Measurements from ENCODE around the gene NLGN1. TPM values are rescaled to one million over a fixed set of nuclear protein-coding genes. Genes with fewer than 3 reads are reported as not detected.

The NLGN1 gene
- total and polyA plus RNA-seq, 2 experiments from 2014 or later: 5.3 to 10.9 TPM

GRCh38 chr3:173992416-173992815 lies 594.9 kb downstream of the NLGN1 start:
- DNase-seq (ENCODE audit: low read depth in 1 of 2, low spot score in 1 of 2): no peak
- no peak for TF ChIP-seq CTCF (IDR thresholded peaks at IDR 0.05; ENCODE audit: low read depth, low read length)
- Histone ChIP-seq H3K27ac (no peak overlapping the region), H3K9me3 (ENCODE audit: low read depth) (no peaks in the 10 kb centered on the region), H3K4me3 (no peak overlapping the region), H3K4me1 (ENCODE audit: low read depth) (peaks cover 3% of the 10 kb centered on the region), H3K36me3 (no peaks in the 10 kb centered on the region), H3K27me3 (no peaks in the 10 kb centered on the region)

- no peaks in the 10 kb centered on the region for H3K27me3 ChIP-seq
- DNase-seq (ENCODE audit: low read depth in 1 of 2, low spot score in 1 of 2): peak in 1 of 2 donors; percentile 28
- H3K36me3 ChIP-seq: no peaks in the 10 kb centered on the region
- H3K4me1 ChIP-seq (ENCODE audit: low read depth): peaks cover 3% of the 10 kb centered on the region
- no peak overlapping the region for H3K4me3 ChIP-seq
- H3K27ac ChIP-seq: no peak overlapping the region
- peak; percentile 37 for TF ChIP-seq CTCF (IDR thresholded peaks at IDR 0.05; ENCODE audit: low read depth, low read length)
- H3K9me3 ChIP-seq (ENCODE audit: low read depth): no peaks in the 10 kb centered on the region
Observed at GRCh38 chr3:173993299-173993698, 595.8 kb downstream of the NLGN1 start.

GRCh38 chr3:174000675-174001074 lies 603.1 kb downstream of the NLGN1 start:
- H3K27ac ChIP-seq: no peak overlapping the region
- H3K36me3 ChIP-seq: no peaks in the 10 kb centered on the region
- no peak for TF ChIP-seq CTCF (IDR thresholded peaks at IDR 0.05; ENCODE audit: low read depth, low read length)
- DNase-seq (ENCODE audit: low read depth in 1 of 2, low spot score in 1 of 2): no peak
- no peak overlapping the region for H3K4me3 ChIP-seq
- no peaks in the 10 kb centered on the region for H3K9me3 ChIP-seq (ENCODE audit: low read depth)
- H3K4me1 ChIP-seq (ENCODE audit: low read depth): no peaks in the 10 kb centered on the region
- no peaks in the 10 kb centered on the region for H3K27me3 ChIP-seq

- peak in 1 of 2 donors; percentile 1 for DNase-seq (ENCODE audit: low read depth in 1 of 2, low spot score in 1 of 2)
- no peaks in the 10 kb centered on the region for H3K4me1 ChIP-seq (ENCODE audit: low read depth)
- H3K27ac ChIP-seq: no peak overlapping the region
- no peaks in the 10 kb centered on the region for H3K9me3 ChIP-seq (ENCODE audit: low read depth)
- no peak overlapping the region for H3K4me3 ChIP-seq
- H3K36me3 ChIP-seq: no peaks in the 10 kb centered on the region
- TF ChIP-seq CTCF (IDR thresholded peaks at IDR 0.05; ENCODE audit: low read depth, low read length): peak; percentile 19
- no peaks in the 10 kb centered on the region for H3K27me3 ChIP-seq
Observed at GRCh38 chr3:174002543-174002942, 605.0 kb downstream of the NLGN1 start.

GRCh38 chr3:174010907-174011306 lies 613.4 kb downstream of the NLGN1 start:
- H3K27ac ChIP-seq: no peak overlapping the region
- no peaks in the 10 kb centered on the region for H3K4me1 ChIP-seq (ENCODE audit: low read depth)
- no peaks in the 10 kb centered on the region for H3K9me3 ChIP-seq (ENCODE audit: low read depth)
- DNase-seq (ENCODE audit: low read depth in 1 of 2, low spot score in 1 of 2): no peak
- no peaks in the 10 kb centered on the region for H3K27me3 ChIP-seq
- H3K4me3 ChIP-seq: no peak overlapping the region
- H3K36me3 ChIP-seq: no peaks in the 10 kb centered on the region
- TF ChIP-seq CTCF (IDR thresholded peaks at IDR 0.05; ENCODE audit: low read depth, low read length): no peak

- no peaks in the 10 kb centered on the region for H3K36me3 ChIP-seq
- no peaks in the 10 kb centered on the region for H3K4me1 ChIP-seq (ENCODE audit: low read depth)
- H3K27me3 ChIP-seq: no peaks in the 10 kb centered on the region
- no peak overlapping the region for H3K27ac ChIP-seq
- TF ChIP-seq CTCF (IDR thresholded peaks at IDR 0.05; ENCODE audit: low read depth, low read length): no peak
- H3K4me3 ChIP-seq: no peak overlapping the region
- H3K9me3 ChIP-seq (ENCODE audit: low read depth): no peaks in the 10 kb centered on the region
- peak in 1 of 2 donors; percentile 39 for DNase-seq (ENCODE audit: low read depth in 1 of 2, low spot score in 1 of 2)
Observed at GRCh38 chr3:174016186-174016585, 618.6 kb downstream of the NLGN1 start.

Data from cardiac muscle cell (in vitro differentiated cells and primary cell).